GM23338 (cell line): ENCODE results near the gene S1PR1. TPM values are rescaled to one million over a fixed set of nuclear protein-coding genes. Genes with fewer than 3 reads are reported as not detected.

Source experiments
- ATAC-seq: fragments of 200-7000 bp; cut with Tn5 transposase; 3 replicates; pipeline ENCODE4 v1.9.1; 2020
- DNase-seq: peaks from one replicate; pipeline ENCODE4 v3.0.0-alpha.2; 2015; ENCODE audit warnings: low spot score
- H2AFZ ChIP-seq: fragments of 200-600 bp; sonication (generic); 2 replicates; pipeline ENCODE4 v1.8.0; 2016; ENCODE audit warnings: antibody characterized with exemption, mild to moderate bottlenecking, moderate library complexity
- H3F3A ChIP-seq: fragments of 200-600 bp; sonication (generic); replicated peaks from 2 replicates; pipeline ENCODE4 v1.8.0; 2017; ENCODE audit warnings: antibody characterized with exemption, mixed run types, low read depth
- H3K27ac ChIP-seq: fragments of 200-600 bp; sonication (generic); 2 replicates; pipeline ENCODE4 v1.6.1; 2016; ENCODE audit warnings: low read depth
- H3K27me3 ChIP-seq: fragments of 200-600 bp; sonication (generic); 2 replicates; pipeline ENCODE4 v1.8.0; 2016; ENCODE audit warnings: mild to moderate bottlenecking, mixed run types, moderate library complexity; ENCODE audit not compliant: insufficient read depth
- H3K36me3 ChIP-seq: fragments of 200-600 bp; sonication (generic); 2 replicates; pipeline ENCODE4 v1.8.0; 2016; ENCODE audit warnings: mild to moderate bottlenecking; ENCODE audit not compliant: insufficient read depth
- H3K4me1 ChIP-seq: fragments of 200-600 bp; sonication (generic); 2 replicates; pipeline ENCODE4 v1.8.0; 2016; ENCODE audit warnings: mild to moderate bottlenecking, moderate library complexity; ENCODE audit not compliant: insufficient read depth
- H3K4me2 ChIP-seq: fragments of 200-600 bp; sonication (generic); 2 replicates; pipeline ENCODE4 v1.7.1; 2017; ENCODE audit warnings: mixed run types
- H3K4me3 ChIP-seq: fragments of 200-600 bp; sonication (generic); 2 replicates; pipeline ENCODE4 v1.6.1; 2016; ENCODE audit warnings: mixed run types
- H3K79me2 ChIP-seq: fragments of 200-600 bp; sonication (generic); replicated peaks from 2 replicates; pipeline ENCODE4 v1.8.0; 2017; ENCODE audit warnings: mild to moderate bottlenecking; ENCODE audit not compliant: insufficient read depth
- H3K9me2 ChIP-seq: fragments of 200-600 bp; sonication (generic); 2 replicates; pipeline ENCODE4 v1.8.0; 2017; ENCODE audit not compliant: insufficient read depth
- H4K20me1 ChIP-seq: fragments of 200-600 bp; sonication (generic); replicated peaks from 2 replicates; pipeline ENCODE4 v1.8.0; 2017; ENCODE audit warnings: mild to moderate bottlenecking; ENCODE audit not compliant: insufficient read depth
- H3K27ac Mint-ChIP-seq: 2 replicates; pipeline ENCODE4 v1.8.0; 2020; ENCODE audit warnings: inconsistent platforms, mild to moderate bottlenecking, moderate library complexity, mixed read lengths
- H3K27me3 Mint-ChIP-seq: 3 replicates; pipeline ENCODE4 v1.8.0; 2022; ENCODE audit warnings: low read depth, mild to moderate bottlenecking, moderate library complexity, mixed read lengths, inconsistent platforms; ENCODE audit not compliant: insufficient read depth, poor library complexity
- H3K36me3 Mint-ChIP-seq: 3 replicates; pipeline ENCODE4 v1.8.0; 2021; ENCODE audit warnings: low read depth, mild to moderate bottlenecking, inconsistent platforms, moderate library complexity, mixed read lengths
- H3K4me1 Mint-ChIP-seq: 3 replicates; pipeline ENCODE4 v1.8.0; 2020; ENCODE audit warnings: mild to moderate bottlenecking, inconsistent platforms, mixed read lengths
- H3K4me3 Mint-ChIP-seq: 3 replicates; pipeline ENCODE4 v1.8.0; 2021; ENCODE audit warnings: moderate library complexity, mild to moderate bottlenecking, inconsistent platforms, mixed read lengths
- H3K9me3 Mint-ChIP-seq: 3 replicates; pipeline ENCODE4 v1.8.0; 2020; ENCODE audit warnings: moderate library complexity, mild to moderate bottlenecking, inconsistent platforms, mixed read lengths
- CREB1 ChIP-seq: fragments of 250-450 bp; sonication (Bioruptor Pico); IDR thresholded peaks from 2 replicates; pipeline ENCODE4 v1.5.0; 2020; ENCODE audit warnings: low read depth, mild to moderate bottlenecking, moderate library complexity
- CTCF ChIP-seq, 2 experiments: fragments of 200-600 bp in 1 of 2; sonication (generic) in 1 of 2; conservative IDR thresholded peaks; 2 replicates each; pipeline versions ENCODE4 v1.5.1 to v1.6.1; 2016 to 2017; ENCODE audit warnings: antibody characterized with exemption in 2 of 2, low read depth in 2 of 2, mild to moderate bottlenecking in 2 of 2, moderate library complexity in 1 of 2
- ETS1 ChIP-seq: IDR thresholded peaks from 2 replicates; pipeline ENCODE4 v1.6.1; 2016; ENCODE audit warnings: antibody characterized with exemption
- EZH2 ChIP-seq: fragments of 200-600 bp; sonication (generic); IDR thresholded peaks from one replicate; pipeline ENCODE4 v1.8.0; 2017; ENCODE audit warnings: antibody characterized with exemption, mild to moderate bottlenecking, low read depth; ENCODE audit not compliant: unreplicated experiment
- EZH2phosphoT487 ChIP-seq: fragments of 200-600 bp; sonication (generic); IDR thresholded peaks from one replicate; pipeline ENCODE4 v1.8.1; 2018; ENCODE audit warnings: antibody characterized with exemption; ENCODE audit not compliant: unreplicated experiment
- JUNB ChIP-seq: IDR thresholded peaks from one replicate; pipeline ENCODE4 v1.6.1; 2016; ENCODE audit warnings: antibody characterized with exemption; ENCODE audit not compliant: unreplicated experiment
- NANOG ChIP-seq: IDR thresholded peaks from 2 replicates; pipeline ENCODE4 v1.6.1; 2016; ENCODE audit warnings: antibody characterized with exemption, borderline replicate concordance
- POLR2AphosphoS5 ChIP-seq: IDR thresholded peaks from 2 replicates; pipeline ENCODE4 v1.6.1; 2016; ENCODE audit warnings: antibody characterized with exemption, low read depth
- REST ChIP-seq: IDR thresholded peaks from one replicate; pipeline ENCODE4 v1.6.1; 2018; ENCODE audit warnings: antibody characterized with exemption; ENCODE audit not compliant: unreplicated experiment
- STAT1 ChIP-seq: IDR thresholded peaks from one replicate; pipeline ENCODE4 v1.6.1; 2016; ENCODE audit warnings: antibody characterized with exemption; ENCODE audit not compliant: unreplicated experiment
- ZNF114 ChIP-seq: fragments of 250-450 bp; sonication (Bioruptor Pico); IDR thresholded peaks from 2 replicates; pipeline ENCODE4 v1.5.0; 2020; ENCODE audit warnings: mild to moderate bottlenecking, moderate library complexity
- ZNF331 ChIP-seq: fragments of 250-450 bp; sonication (Bioruptor Pico); IDR thresholded peaks from 2 replicates; pipeline ENCODE4 v1.5.0; 2020; ENCODE audit warnings: low read depth, mild to moderate bottlenecking, moderate library complexity
- ZNF462 ChIP-seq: fragments of 250-450 bp; sonication (Bioruptor Pico); IDR thresholded peaks from 2 replicates; pipeline ENCODE4 v1.5.0; 2020; ENCODE audit warnings: mild to moderate bottlenecking, moderate library complexity
- polyA plus RNA-seq: library from polyadenylated mRNA; unstranded; fragments of >200 nt; fragmentation: Nextera tagmentation; extraction: Ambion mirVana; gene quantifications from 2 replicates; pipeline ENCODE4 v1.2.1, GENCODE V29; 2016
- total RNA-seq: library from RNA; depleted of rRNA; stranded (reverse); fragments of >200 nt; shearing (Covaris generic); gene quantifications from 2 replicates; pipeline ENCODE4 v1.2.3, GENCODE V29; 2014

The S1PR1 gene
- total and polyA plus RNA-seq, 2 experiments from 2014 or later, result 2.6 to 4.1 TPM

GRCh38 chr1:101196668-101197067 is 40.2 kb upstream of the S1PR1 start:
- ATAC-seq, result no peak
- Mint-ChIP-seq H3K4me3 (no peak overlapping the region), H3K27me3 (peaks cover 3% of the 10 kb centered on the region), H3K4me1 (peaks cover 5% of the 10 kb centered on the region; the same call in 2 of the 3 replicates), H3K36me3 (no peaks in the 10 kb centered on the region), H3K9me3 (no peaks in the 10 kb centered on the region), H3K27ac (no peak overlapping the region)
- H3K27me3 ChIP-seq, result no peaks in the 10 kb centered on the region
- H4K20me1 ChIP-seq, result no peaks in the 10 kb centered on the region
- no peak overlapping the region for H3K27ac ChIP-seq
- DNase-seq, result no peak
- no peaks in the 10 kb centered on the region for H3K36me3 ChIP-seq
- no peak overlapping the region; the same call in 1 of the 2 replicates for H2AFZ ChIP-seq
- H3K4me2 ChIP-seq, result no peak overlapping the region
- H3K4me1 ChIP-seq, result peaks cover 4% of the 10 kb centered on the region; the same call in 1 of the 2 replicates
- no peaks in the 10 kb centered on the region for H3F3A ChIP-seq
- no peak overlapping the region for H3K4me3 ChIP-seq
- no peaks in the 10 kb centered on the region for H3K9me2 ChIP-seq
- no peaks in the 10 kb centered on the region for H3K79me2 ChIP-seq
- TF ChIP-seq JUNB, result no peak
- TF ChIP-seq CTCF (conservative IDR thresholded peaks at IDR 0.05; ENCODE audit: low read depth in 2 of 2), result no peak
- TF ChIP-seq EZH2phosphoT487, result no peak
- TF ChIP-seq NANOG, result no peak
- TF ChIP-seq ETS1, result no peak
- TF ChIP-seq CREB1 (CRISPR knock-in tag), result no peak
- no peak for TF ChIP-seq STAT1
- TF ChIP-seq ZNF462, result no peak
- TF ChIP-seq EZH2, result no peak
- no peak for TF ChIP-seq ZNF331 (CRISPR knock-in tag)
- no peak for TF ChIP-seq POLR2AphosphoS5
- no peak for TF ChIP-seq ZNF114 (CRISPR knock-in tag)
- TF ChIP-seq REST, result no peak
